Smooth muscle cell (in vitro differentiated cells): ENCODE data around the gene NAV2. TPM values are rescaled to one million over a fixed set of nuclear protein-coding genes. Genes with fewer than 3 reads are reported as not detected.

Experiments used
- DNase-seq: peaks from one replicate; lab custom pipeline; 2025; ENCODE audit not compliant: unreplicated experiment; lab: John Stamatoyannopoulos, UW
- H2AFZ ChIP-seq: fragments of 200-600 bp; sonication (generic); 2 replicates; pipeline ENCODE4 v1.6.0; 2016; ENCODE audit warnings: antibody characterized with exemption, low read depth, mild to moderate bottlenecking
- H3F3A ChIP-seq: fragments of 200-600 bp; sonication (generic); 2 replicates; pipeline ENCODE4 v1.6.0; 2017; ENCODE audit warnings: antibody characterized with exemption, low read depth
- H3K27ac ChIP-seq: fragments of 200-600 bp; sonication (generic); 2 replicates; pipeline ENCODE4 v1.5.1; 2016; ENCODE audit warnings: low read depth, mild to moderate bottlenecking
- H3K27me3 ChIP-seq: fragments of 200-600 bp; sonication (generic); 2 replicates; pipeline ENCODE4 v1.6.1; 2016; ENCODE audit warnings: low read depth, mild to moderate bottlenecking
- H3K36me3 ChIP-seq: fragments of 200-600 bp; sonication (generic); 2 replicates; pipeline ENCODE4 v1.5.1; 2016; ENCODE audit warnings: low read depth
- H3K4me1 ChIP-seq: fragments of 200-600 bp; sonication (generic); 2 replicates; pipeline ENCODE4 v1.5.1; 2016; ENCODE audit warnings: low read depth
- H3K4me2 ChIP-seq: fragments of 200-600 bp; sonication (generic); 2 replicates; pipeline ENCODE4 v1.6.0; 2016; ENCODE audit warnings: mild to moderate bottlenecking
- H3K4me3 ChIP-seq: fragments of 200-600 bp; sonication (generic); 2 replicates; pipeline ENCODE4 v1.5.1; 2016; ENCODE audit warnings: mild to moderate bottlenecking
- H3K79me2 ChIP-seq: fragments of 200-600 bp; sonication (generic); 2 replicates; pipeline ENCODE4 v1.6.0; 2016; ENCODE audit warnings: low read depth, mild to moderate bottlenecking
- H3K9ac ChIP-seq: fragments of 200-600 bp; sonication (generic); 2 replicates; pipeline ENCODE4 v1.6.0; 2016; ENCODE audit warnings: low read depth
- H3K9me3 ChIP-seq: fragments of 200-600 bp; sonication (generic); replicated peaks from 2 replicates; pipeline ENCODE4 v1.5.1; 2016; ENCODE audit warnings: low read depth
- H4K20me1 ChIP-seq: fragments of 200-600 bp; sonication (generic); 2 replicates; pipeline ENCODE4 v1.6.0; 2016; ENCODE audit warnings: low read depth
- CTCF ChIP-seq: fragments of 200-600 bp; sonication (generic); IDR thresholded peaks from 2 replicates; pipeline ENCODE4 v1.5.1; 2017; ENCODE audit warnings: borderline replicate concordance, mild to moderate bottlenecking, antibody characterized with exemption; ENCODE audit not compliant: insufficient read depth, poor library complexity, severe bottlenecking
- WGBS: methylation state at CpG from one replicate; pipeline ENCODE4 v1.1.7; 2016; ENCODE audit warnings: low lambda C conversion rate; 5-methylcytosine and 5-hydroxymethylcytosine counted together
- polyA plus RNA-seq: library from polyadenylated mRNA; unstranded; fragments of >200 nt; fragmentation: Nextera tagmentation; extraction: Ambion mirVana; gene quantifications from 2 replicates; pipeline ENCODE4 v1.2.1, GENCODE V29; 2016
- total RNA-seq: library from RNA; depleted of rRNA; stranded (reverse); fragments of >200 nt; gene quantifications from 2 replicates; pipeline ENCODE4 v1.2.3, GENCODE V29; 2014

The NAV2 gene
- total and polyA plus RNA-seq, 2 experiments from 2014 or later = 14.1 to 67.5 TPM

GRCh38 chr11:19976281-19976941, 263.8 kb downstream of the NAV2 start:
- no peak overlapping the region for H3K27ac ChIP-seq
- no peak overlapping the region for H3K4me3 ChIP-seq
- no peak overlapping the region for H3K4me2 ChIP-seq
- H4K20me1 ChIP-seq = no peaks in the 10 kb centered on the region
- no peak for DNase-seq
- no peaks in the 10 kb centered on the region for H3K36me3 ChIP-seq
- WGBS = 85% methylated on average over 7 of the region's 7 CpGs
- H3F3A ChIP-seq = peaks cover 24% of the 10 kb centered on the region
- H3K9ac ChIP-seq = no peak overlapping the region
- H3K27me3 ChIP-seq = no peaks in the 10 kb centered on the region
- H3K79me2 ChIP-seq = no peaks in the 10 kb centered on the region
- H3K9me3 ChIP-seq = no peaks in the 10 kb centered on the region
- TF ChIP-seq CTCF = no peak
- no peak overlapping the region for H2AFZ ChIP-seq
- H3K4me1 ChIP-seq = peaks cover 12% of the 10 kb centered on the region

GRCh38 chr11:19977941-19978340, 265.3 kb downstream of the NAV2 start:
- Histone ChIP-seq H3K9ac (peak overlapping the region; percentile 50), H3K4me1 (peaks cover 12% of the 10 kb centered on the region)
- 89% methylated on average over 9 of the region's 9 CpGs for WGBS

GRCh38 chr11:19978668-19979518, 266.3 kb downstream of the NAV2 start:
- DNase-seq = no peak
- H3K9ac ChIP-seq = peak overlapping the region; percentile 69

More at GRCh38 chr11:19977941-19978340, 265.3 kb downstream of the NAV2 start:
- no peak for DNase-seq
- Histone ChIP-seq H3K4me3 (no peak overlapping the region), H3K79me2 (no peaks in the 10 kb centered on the region), H3F3A (peaks cover 30% of the 10 kb centered on the region), H3K36me3 (no peaks in the 10 kb centered on the region), H3K4me2 (peak overlapping the region; percentile 71), H4K20me1 (no peaks in the 10 kb centered on the region), H3K27me3 (no peaks in the 10 kb centered on the region), H2AFZ (no peak overlapping the region), H3K9me3 (no peaks in the 10 kb centered on the region), H3K27ac (peak overlapping the region; percentile 97)
- TF ChIP-seq CTCF = no peak

More at GRCh38 chr11:19978668-19979518, 266.3 kb downstream of the NAV2 start:
- Histone ChIP-seq H3K27me3 (no peaks in the 10 kb centered on the region), H3K27ac (peak overlapping the region; percentile 97), H3K4me1 (peaks cover 12% of the 10 kb centered on the region), H3K4me2 (peak overlapping the region; percentile 71), H3F3A (peaks cover 40% of the 10 kb centered on the region), H3K4me3 (no peak overlapping the region), H3K79me2 (no peaks in the 10 kb centered on the region), H3K36me3 (no peaks in the 10 kb centered on the region), H4K20me1 (no peaks in the 10 kb centered on the region), H2AFZ (no peak overlapping the region), H3K9me3 (no peaks in the 10 kb centered on the region)
- no peak for TF ChIP-seq CTCF
- 51% methylated on average over 8 of the region's 8 CpGs for WGBS
